ENCODE results near the gene BACH2. TPM values are rescaled to one million over a fixed set of nuclear protein-coding genes. Genes with fewer than 3 reads are reported as not detected.

The BACH2 gene
- total RNA-seq, 1 donor from 2014 or later, result 5.0 TPM

GRCh38 chr6:90098001-90098531 is 198.6 kb downstream of the BACH2 start:
- no peaks in the 10 kb centered on the region for H3K27me3 ChIP-seq (ENCODE audit: control insufficient read depth, insufficient read depth, low read length)
- TF ChIP-seq, protein P1, sequence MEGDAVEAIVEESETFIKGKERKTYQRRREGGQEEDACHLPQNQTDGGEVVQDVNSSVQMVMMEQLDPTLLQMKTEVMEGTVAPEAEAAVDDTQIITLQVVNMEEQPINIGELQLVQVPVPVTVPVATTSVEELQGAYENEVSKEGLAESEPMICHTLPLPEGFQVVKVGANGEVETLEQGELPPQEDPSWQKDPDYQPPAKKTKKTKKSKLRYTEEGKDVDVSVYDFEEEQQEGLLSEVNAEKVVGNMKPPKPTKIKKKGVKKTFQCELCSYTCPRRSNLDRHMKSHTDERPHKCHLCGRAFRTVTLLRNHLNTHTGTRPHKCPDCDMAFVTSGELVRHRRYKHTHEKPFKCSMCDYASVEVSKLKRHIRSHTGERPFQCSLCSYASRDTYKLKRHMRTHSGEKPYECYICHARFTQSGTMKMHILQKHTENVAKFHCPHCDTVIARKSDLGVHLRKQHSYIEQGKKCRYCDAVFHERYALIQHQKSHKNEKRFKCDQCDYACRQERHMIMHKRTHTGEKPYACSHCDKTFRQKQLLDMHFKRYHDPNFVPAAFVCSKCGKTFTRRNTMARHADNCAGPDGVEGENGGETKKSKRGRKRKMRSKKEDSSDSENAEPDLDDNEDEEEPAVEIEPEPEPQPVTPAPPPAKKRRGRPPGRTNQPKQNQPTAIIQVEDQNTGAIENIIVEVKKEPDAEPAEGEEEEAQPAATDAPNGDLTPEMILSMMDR (IDR thresholded peaks at IDR 0.05; ENCODE audit: insufficient read depth, low read length, poor library complexity, severe bottlenecking), result peak; percentile 47
- H3K4me3 ChIP-seq (ENCODE audit: low read depth, low read length), result no peak overlapping the region
- peak; percentile 39 for DNase-seq (ENCODE audit: low read depth)
- H3K36me3 ChIP-seq (ENCODE audit: control insufficient read depth, insufficient read depth, low read length), result no peaks in the 10 kb centered on the region

GRCh38 chr6:90097356-90097755 is 199.3 kb downstream of the BACH2 start:
- TF ChIP-seq, protein P1 (IDR thresholded peaks at IDR 0.05; ENCODE audit: insufficient read depth, low read length, poor library complexity, severe bottlenecking), result no peak
- Histone ChIP-seq H3K27me3 (ENCODE audit: control insufficient read depth, insufficient read depth, low read length) (no peaks in the 10 kb centered on the region), H3K4me3 (ENCODE audit: low read depth, low read length) (no peak overlapping the region), H3K36me3 (ENCODE audit: control insufficient read depth, insufficient read depth, low read length) (no peaks in the 10 kb centered on the region)
- no peak for DNase-seq (ENCODE audit: low read depth)

DNA sequence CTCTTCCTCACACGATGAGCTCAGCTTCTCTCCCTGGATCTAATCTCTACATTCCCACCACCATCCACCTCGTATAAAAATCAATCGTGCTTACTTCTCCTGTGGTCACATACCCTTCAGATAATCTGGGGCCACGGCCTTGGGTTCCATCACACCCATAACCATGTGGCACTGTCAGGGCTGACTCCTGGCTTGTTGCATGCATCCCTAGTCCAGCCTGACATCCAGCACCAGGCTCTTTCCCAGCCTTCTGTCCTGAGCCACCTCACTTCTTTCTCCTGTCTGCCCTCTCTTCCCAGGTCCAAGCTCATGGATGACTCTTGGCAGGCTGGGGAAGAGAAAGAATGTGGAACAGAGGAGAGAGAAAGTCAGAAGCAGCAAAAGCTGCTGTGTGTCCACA is 199.8 kb downstream of the BACH2 start:
- TF ChIP-seq, protein P1 (IDR thresholded peaks at IDR 0.05; ENCODE audit: insufficient read depth, low read length, poor library complexity, severe bottlenecking), result no peak
- H3K36me3 ChIP-seq (ENCODE audit: control insufficient read depth, insufficient read depth, low read length), result no peaks in the 10 kb centered on the region
- no peaks in the 10 kb centered on the region for H3K27me3 ChIP-seq (ENCODE audit: control insufficient read depth, insufficient read depth, low read length)
- no peak for DNase-seq (ENCODE audit: low read depth)
- no peak overlapping the region for H3K4me3 ChIP-seq (ENCODE audit: low read depth, low read length)

- Histone ChIP-seq H3K4me3 (ENCODE audit: low read depth, low read length) (no peak overlapping the region), H3K27me3 (ENCODE audit: control insufficient read depth, insufficient read depth, low read length) (no peaks in the 10 kb centered on the region), H3K36me3 (ENCODE audit: control insufficient read depth, insufficient read depth, low read length) (no peaks in the 10 kb centered on the region)
- no peak for DNase-seq (ENCODE audit: low read depth)
- TF ChIP-seq, protein P1 (IDR thresholded peaks at IDR 0.05; ENCODE audit: insufficient read depth, low read length, poor library complexity, severe bottlenecking), result no peak
Observed at GRCh38 chr6:90095788-90096187, 200.9 kb downstream of the BACH2 start.

DNA sequence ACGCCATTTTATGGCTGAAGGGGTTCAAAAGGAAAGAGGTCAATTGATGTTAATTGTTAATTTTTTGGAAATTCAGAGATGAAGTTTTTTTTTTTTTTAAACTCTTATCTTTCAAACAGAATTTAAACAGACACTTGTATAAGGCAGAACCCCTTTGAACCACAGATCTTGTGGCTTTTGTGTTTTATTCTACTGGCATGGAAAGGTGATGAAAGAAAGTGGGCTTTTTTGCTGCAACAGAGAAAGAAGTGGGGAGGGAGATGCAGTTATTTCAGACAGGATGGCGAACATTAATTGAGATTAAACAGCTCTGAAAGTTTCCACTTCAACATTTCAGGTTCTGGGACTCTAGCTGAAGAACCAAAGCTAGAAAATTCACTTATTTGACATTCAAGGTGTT is 201.5 kb downstream of the BACH2 start:
- TF ChIP-seq, protein P1 (IDR thresholded peaks at IDR 0.05; ENCODE audit: insufficient read depth, low read length, poor library complexity, severe bottlenecking), result no peak
- DNase-seq (ENCODE audit: low read depth), result no peak
- H3K27me3 ChIP-seq (ENCODE audit: control insufficient read depth, insufficient read depth, low read length), result no peaks in the 10 kb centered on the region
- no peak overlapping the region for H3K4me3 ChIP-seq (ENCODE audit: low read depth, low read length)
- H3K36me3 ChIP-seq (ENCODE audit: control insufficient read depth, insufficient read depth, low read length), result no peaks in the 10 kb centered on the region

DNA sequence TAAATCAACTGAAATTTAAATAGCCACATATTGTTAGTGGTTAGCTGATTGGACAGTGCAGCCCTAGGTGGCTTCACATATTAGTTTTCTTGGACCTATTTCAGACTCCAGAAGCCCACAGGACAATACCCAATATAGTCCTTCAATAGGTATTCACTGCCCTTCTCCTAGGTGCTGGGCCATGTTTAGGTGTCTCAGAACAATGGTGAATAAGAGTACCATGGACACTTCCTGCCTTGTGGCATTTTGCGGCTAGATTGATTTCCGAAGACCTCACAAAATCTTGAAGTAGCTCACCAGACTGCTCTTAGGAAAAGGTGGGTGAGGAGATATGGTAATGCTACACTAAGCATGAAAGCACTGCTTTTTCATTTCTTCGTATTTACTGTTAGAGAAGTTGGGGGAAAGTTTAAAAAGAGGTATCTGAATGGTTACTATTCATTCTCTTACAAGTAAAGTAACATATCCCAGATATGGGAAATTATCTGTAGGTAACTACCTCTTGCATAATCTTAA is 203.0 kb downstream of the BACH2 start:
- Histone ChIP-seq H3K4me3 (ENCODE audit: low read depth, low read length) (no peak overlapping the region), H3K27me3 (ENCODE audit: control insufficient read depth, insufficient read depth, low read length) (no peaks in the 10 kb centered on the region), H3K36me3 (ENCODE audit: control insufficient read depth, insufficient read depth, low read length) (no peaks in the 10 kb centered on the region)
- TF ChIP-seq, protein P1 (IDR thresholded peaks at IDR 0.05; ENCODE audit: insufficient read depth, low read length, poor library complexity, severe bottlenecking), result no peak
- no peak for DNase-seq (ENCODE audit: low read depth)

Data from kidney epithelial cell (primary cell).